Astrocyte (in vitro differentiated cells and primary cell): Measurements from ENCODE around the gene ACACB.

Experiments
- EZH2 ChIP-seq: IDR thresholded peaks from 2 replicates; pipeline ENCODE4 v1.6.1; 2012; ENCODE audit warnings: mild to moderate bottlenecking, low read length, inconsistent platforms; ENCODE audit not compliant: insufficient read depth
- TF ChIP-seq, protein P1 (sequence below): IDR thresholded peaks from 2 replicates; pipeline ENCODE4 v1.5.1; 2011; ENCODE audit warnings: low read depth, mild to moderate bottlenecking, inconsistent platforms, low read length, moderate library complexity; ENCODE audit not compliant: insufficient read depth

GRCh38 chr12:109292342-109292711, 175.9 kb downstream of the ACACB start:
- TF ChIP-seq, protein P1, sequence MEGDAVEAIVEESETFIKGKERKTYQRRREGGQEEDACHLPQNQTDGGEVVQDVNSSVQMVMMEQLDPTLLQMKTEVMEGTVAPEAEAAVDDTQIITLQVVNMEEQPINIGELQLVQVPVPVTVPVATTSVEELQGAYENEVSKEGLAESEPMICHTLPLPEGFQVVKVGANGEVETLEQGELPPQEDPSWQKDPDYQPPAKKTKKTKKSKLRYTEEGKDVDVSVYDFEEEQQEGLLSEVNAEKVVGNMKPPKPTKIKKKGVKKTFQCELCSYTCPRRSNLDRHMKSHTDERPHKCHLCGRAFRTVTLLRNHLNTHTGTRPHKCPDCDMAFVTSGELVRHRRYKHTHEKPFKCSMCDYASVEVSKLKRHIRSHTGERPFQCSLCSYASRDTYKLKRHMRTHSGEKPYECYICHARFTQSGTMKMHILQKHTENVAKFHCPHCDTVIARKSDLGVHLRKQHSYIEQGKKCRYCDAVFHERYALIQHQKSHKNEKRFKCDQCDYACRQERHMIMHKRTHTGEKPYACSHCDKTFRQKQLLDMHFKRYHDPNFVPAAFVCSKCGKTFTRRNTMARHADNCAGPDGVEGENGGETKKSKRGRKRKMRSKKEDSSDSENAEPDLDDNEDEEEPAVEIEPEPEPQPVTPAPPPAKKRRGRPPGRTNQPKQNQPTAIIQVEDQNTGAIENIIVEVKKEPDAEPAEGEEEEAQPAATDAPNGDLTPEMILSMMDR = no peak
- no peak for TF ChIP-seq EZH2
